Mononuclear cell (primary cell): ENCODE results near the gene SLCO6A1. TPM values are rescaled to one million over a fixed set of nuclear protein-coding genes. Genes with fewer than 3 reads are reported as not detected.

Source experiments
- H3K27me3 ChIP-seq: 2 replicates; pipeline ENCODE4 v1.6.0; 2011; ENCODE audit warnings: low read length, control low read depth; ENCODE audit not compliant: insufficient read depth
- H3K4me1 ChIP-seq: 2 replicates; pipeline ENCODE4 v1.5.1; 2011; ENCODE audit warnings: mild to moderate bottlenecking, low read length, control low read depth; ENCODE audit not compliant: insufficient read depth
- H3K4me3 ChIP-seq: 2 replicates; pipeline ENCODE4 v1.5.1; 2011; ENCODE audit warnings: mild to moderate bottlenecking, low read length, moderate library complexity
- H3K9me3 ChIP-seq: 2 replicates; pipeline ENCODE4 v1.5.1; 2011; ENCODE audit warnings: low read depth, mild to moderate bottlenecking, control low read depth, low read length
- total RNA-seq: library from RNA; depleted of rRNA; stranded (reverse); fragments of >200 nt; gene quantifications from one replicate; pipeline ENCODE4 v1.2.3, GENCODE V29; 2012

The SLCO6A1 gene, protein sequence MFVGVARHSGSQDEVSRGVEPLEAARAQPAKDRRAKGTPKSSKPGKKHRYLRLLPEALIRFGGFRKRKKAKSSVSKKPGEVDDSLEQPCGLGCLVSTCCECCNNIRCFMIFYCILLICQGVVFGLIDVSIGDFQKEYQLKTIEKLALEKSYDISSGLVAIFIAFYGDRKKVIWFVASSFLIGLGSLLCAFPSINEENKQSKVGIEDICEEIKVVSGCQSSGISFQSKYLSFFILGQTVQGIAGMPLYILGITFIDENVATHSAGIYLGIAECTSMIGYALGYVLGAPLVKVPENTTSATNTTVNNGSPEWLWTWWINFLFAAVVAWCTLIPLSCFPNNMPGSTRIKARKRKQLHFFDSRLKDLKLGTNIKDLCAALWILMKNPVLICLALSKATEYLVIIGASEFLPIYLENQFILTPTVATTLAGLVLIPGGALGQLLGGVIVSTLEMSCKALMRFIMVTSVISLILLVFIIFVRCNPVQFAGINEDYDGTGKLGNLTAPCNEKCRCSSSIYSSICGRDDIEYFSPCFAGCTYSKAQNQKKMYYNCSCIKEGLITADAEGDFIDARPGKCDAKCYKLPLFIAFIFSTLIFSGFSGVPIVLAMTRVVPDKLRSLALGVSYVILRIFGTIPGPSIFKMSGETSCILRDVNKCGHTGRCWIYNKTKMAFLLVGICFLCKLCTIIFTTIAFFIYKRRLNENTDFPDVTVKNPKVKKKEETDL
- total RNA-seq = not detected

DNA sequence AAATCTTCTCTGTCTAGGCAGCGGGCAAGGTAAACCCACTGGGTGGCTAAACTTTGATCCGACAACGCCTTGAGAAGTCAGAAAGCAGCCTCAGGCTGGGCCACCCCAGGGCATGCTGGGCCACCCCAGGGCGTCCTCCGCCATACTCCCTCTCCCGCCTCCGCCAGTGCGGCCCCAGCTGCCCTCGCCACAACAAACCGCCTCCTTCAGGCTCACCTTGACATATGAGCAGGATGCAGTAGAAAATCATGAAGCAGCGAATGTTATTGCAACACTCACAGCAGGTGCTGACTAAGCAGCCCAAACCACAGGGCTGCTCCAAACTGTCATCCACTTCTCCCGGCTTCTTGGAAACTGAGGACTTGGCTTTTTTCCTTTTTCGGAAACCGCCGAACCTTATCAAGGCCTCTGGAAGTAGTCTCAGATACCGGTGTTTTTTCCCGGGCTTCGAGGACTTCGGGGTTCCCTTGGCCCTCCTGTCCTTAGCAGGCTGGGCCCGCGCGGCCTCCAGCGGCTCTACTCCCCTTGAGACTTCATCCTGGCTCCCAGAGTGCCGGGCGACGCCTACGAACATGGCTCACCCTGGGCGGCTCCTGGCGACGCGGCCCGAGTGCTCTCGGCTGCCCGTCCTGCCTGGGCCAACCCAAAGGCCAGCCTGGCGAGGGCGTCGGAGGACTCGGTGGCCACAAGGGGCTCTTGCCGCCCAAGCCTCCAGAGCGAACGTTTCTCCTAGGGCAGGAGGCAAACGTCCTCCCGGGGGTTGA, at the start of gene SLCO6A1:
Gene SLCO6A1, minus strand, starts transcription at position 731 of the 764 bp plus-strand sequence. Its CDS starts 157 bp downstream, at position 574.
- H3K4me1 ChIP-seq = no peaks in the 10 kb centered on the region
- no peaks in the 10 kb centered on the region for H3K27me3 ChIP-seq
- H3K9me3 ChIP-seq = no peaks in the 10 kb centered on the region
- no peak within 1 kb of the TSS for H3K4me3 ChIP-seq

DNA sequence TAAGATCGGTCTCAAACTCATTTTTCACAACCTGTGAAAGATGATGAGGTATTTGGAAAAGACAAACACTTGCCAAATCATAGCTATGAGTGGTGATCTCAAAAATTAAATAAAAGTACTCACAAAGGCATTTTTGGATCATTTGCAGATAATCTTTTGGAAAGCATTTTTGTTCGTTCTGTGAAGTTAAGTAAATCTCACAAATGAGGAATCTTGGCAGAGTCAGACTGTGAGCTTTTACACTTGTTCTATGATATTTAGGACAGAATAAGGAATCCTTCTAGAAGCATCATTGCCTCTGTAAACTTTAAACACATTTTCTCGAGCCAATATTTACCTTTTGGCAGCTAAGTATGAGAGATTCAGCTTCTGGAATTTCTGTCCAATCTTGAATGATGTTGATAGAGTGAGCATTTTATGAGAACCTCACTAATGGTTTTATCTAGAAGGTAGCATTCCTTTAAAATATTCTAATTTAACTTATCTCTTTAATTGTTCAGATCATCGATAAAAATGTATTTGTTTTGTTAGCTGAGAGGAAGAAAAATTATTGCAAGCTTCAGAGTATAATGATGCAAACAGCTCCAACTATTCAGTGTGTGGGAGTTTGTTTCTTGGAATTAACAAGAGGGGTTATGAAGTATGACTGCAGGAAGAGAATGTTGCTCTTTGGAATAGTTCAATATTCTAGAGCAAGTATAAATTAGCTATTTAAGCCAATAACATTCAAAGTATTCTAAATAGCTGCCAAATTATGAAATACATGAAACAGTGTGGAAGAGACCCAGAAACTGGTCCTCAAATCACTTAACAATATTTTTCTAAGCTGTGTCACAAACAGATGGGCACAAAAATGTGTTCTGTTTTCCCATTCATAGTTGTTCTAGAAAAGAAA, 48.6 kb upstream of the SLCO6A1 start:
- no peaks in the 10 kb centered on the region for H3K27me3 ChIP-seq
- no peaks in the 10 kb centered on the region for H3K9me3 ChIP-seq
- H3K4me3 ChIP-seq = no peak overlapping the region
- no peaks in the 10 kb centered on the region for H3K4me1 ChIP-seq

DNA sequence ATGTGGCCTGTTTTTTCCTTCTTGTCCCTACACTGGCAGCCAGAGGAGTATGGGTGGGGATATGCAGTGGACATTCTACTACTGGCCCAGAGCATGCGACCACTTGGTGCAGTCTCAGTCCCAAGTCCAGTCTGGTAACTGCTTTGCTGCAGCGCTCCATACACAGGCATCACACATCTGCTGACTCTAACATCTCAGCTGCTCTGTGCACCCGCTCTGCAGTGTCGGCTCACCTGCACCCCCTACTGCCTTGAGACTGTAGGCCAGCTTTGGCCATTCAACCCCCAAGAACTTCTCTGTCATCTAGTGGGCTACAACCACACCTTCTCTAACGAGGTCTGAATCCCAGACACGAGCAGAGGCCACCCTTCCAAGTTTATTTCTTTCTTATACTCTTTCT, 46.4 kb upstream of the SLCO6A1 start:
- Histone ChIP-seq H3K4me3 (no peak overlapping the region), H3K9me3 (no peaks in the 10 kb centered on the region), H3K27me3 (no peaks in the 10 kb centered on the region), H3K4me1 (no peaks in the 10 kb centered on the region)

DNA sequence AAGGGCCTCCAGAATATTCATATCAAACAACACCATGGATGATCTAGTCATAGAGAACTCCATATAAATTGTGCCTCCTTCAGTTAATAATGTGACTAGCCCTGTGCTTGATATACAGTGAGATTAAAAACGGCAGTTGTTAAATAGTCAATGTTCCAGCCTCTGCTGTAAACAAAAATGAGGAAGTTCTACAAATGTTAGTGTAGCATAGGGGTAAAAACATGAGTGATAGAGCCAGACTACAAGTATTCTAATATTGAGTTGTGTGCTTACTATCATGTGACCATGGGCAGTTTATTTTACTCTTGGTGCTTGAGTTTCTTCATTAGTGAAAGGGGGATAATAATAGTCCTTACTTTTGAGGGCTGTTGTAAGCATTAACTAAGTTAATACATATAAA, 43.3 kb upstream of the SLCO6A1 start:
- H3K9me3 ChIP-seq = no peaks in the 10 kb centered on the region
- H3K27me3 ChIP-seq = no peaks in the 10 kb centered on the region
- H3K4me1 ChIP-seq = no peaks in the 10 kb centered on the region
- H3K4me3 ChIP-seq = no peak overlapping the region

DNA sequence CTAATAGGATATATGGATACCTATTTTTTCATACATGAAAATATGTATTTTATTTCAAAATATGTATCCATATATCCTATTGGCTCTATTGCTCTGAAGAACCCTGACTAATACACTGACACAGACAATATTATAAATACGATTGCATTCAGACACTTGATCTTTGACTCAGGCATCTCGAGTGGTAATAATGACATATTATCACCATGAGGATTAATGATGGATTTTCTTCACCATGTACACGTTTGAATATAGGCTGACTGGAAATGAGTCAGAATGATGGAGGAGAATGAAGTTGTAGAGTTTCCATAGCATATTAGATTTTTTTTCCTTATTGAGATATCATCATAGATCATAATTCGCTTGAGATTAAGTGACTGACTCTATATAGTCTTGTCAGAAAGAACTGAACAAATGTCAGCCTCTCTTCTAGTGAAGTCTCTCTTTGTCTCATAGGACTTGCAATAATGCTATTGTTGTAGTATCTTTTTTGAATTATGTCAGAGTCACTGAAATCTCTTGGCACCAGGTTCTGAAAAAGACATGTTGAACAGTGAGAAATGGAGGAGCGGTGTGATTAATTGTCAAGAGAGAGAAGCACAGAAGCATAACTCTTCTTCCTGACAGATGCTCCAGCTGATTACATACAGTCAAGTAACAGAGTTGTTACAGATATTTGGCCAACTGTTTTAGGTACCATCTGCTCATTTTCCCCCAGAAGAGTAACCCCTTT, 41.4 kb upstream of the SLCO6A1 start:
- Histone ChIP-seq H3K27me3 (no peaks in the 10 kb centered on the region), H3K4me3 (no peak overlapping the region), H3K4me1 (no peaks in the 10 kb centered on the region), H3K9me3 (no peaks in the 10 kb centered on the region)

DNA sequence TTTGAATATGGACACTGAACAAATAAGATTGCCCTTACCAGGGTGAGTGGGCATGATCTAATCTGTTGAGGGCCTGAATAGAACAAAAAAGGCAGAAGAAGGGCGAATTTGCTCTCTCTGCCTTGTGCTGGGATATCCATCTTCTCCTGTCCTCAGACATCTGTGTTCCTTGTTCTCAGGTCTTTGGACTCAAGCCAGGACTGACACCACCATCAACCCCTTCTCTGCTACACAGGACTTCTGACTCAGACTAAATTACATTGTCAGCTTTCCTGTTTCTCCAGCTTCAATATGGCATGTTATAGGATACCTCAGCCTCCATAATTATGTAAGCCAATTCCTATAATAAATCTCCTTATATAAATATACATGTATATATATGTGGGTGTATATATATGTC, 40.8 kb upstream of the SLCO6A1 start:
- no peaks in the 10 kb centered on the region for H3K9me3 ChIP-seq
- H3K4me1 ChIP-seq = no peaks in the 10 kb centered on the region
- H3K4me3 ChIP-seq = no peak overlapping the region
- no peaks in the 10 kb centered on the region for H3K27me3 ChIP-seq

DNA sequence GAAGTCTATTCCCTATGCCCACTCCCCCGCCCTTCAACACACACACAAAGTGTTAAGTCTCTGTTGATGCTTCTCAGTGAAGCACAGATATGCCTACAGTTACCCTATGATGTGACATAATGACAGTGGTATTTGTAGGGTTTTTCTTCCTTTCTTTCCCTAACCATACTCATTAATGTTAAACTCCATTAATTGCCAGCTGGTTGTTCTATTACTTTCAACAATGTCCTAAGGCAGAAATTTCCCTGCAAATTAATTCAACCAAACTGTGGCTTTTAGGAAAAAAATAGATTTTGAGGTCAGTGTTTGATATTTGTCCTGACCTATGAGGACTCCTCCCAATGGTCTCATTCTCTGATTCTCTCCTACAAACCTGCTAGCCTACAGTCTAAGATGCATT, 38.2 kb upstream of the SLCO6A1 start:
- Histone ChIP-seq H3K4me1 (peaks cover 2% of the 10 kb centered on the region), H3K9me3 (no peaks in the 10 kb centered on the region), H3K27me3 (no peaks in the 10 kb centered on the region), H3K4me3 (no peak overlapping the region)

DNA sequence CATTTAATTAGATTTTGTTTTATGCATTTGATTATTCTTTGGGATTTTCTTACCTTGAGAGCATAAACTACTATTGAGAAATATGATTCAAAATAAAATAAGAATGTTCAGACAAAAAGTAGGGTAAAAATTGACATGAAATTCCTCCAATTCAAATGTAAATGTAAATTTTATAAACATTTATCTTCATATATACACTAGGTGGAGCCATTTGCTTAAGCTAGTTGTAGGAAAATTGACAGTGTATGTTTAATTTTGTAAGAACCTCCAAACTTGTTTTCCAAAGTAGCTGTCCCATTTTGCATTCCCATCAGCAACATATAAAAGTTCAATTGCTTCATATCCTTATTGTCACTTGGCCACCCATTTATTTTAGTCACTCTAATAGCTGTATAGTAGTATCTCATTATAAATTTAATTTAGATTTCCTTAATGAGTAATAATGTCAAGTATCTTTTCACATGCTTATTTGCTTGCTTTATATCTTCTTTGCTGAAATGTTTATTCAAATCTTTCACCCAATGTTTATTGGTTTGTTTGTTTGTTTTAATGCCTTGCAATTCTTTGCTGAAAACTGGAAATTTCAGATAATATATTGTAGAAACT, 37.6 kb upstream of the SLCO6A1 start:
- Histone ChIP-seq H3K27me3 (no peaks in the 10 kb centered on the region), H3K4me3 (no peak overlapping the region), H3K4me1 (peaks cover 3% of the 10 kb centered on the region), H3K9me3 (no peaks in the 10 kb centered on the region)

DNA sequence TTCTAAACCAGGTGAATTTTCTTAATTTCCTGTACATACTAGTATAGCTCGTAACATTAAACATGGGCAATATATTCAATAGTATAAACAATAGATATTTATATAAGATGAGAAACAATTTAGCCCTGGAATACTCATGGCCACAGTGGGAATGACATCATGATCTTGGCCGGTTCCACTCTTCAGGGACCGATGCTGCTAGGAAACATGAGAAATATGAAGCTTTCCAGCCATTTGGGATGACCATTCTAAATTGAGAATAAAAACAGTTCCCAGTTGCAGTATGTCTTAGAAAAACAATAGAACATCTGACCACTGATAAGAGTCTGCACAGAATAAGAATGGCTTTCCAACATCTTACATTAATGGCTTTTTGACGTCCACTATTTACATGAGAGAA, 33.3 kb upstream of the SLCO6A1 start:
- Histone ChIP-seq H3K27me3 (no peaks in the 10 kb centered on the region), H3K9me3 (no peaks in the 10 kb centered on the region), H3K4me3 (no peak overlapping the region), H3K4me1 (peaks cover 13% of the 10 kb centered on the region)

DNA sequence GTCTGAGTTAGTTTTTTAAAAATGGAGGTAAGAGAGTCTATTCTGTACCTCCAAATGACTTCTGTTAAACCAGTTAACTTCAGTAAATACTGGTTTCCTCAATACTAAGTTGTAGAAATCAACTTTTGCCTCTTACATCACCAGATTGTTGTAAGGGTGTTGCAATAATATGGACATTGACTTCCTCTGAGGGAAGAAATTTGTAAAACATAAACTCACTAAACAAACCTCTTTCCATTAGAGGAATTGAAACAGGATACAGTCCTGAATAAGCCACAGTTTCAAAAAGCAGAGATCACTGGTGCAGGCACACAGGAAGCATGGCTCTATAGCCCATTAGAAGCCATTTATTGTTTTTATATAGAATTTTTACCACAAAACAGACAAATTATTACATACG, 32.7 kb upstream of the SLCO6A1 start:
- H3K9me3 ChIP-seq = no peaks in the 10 kb centered on the region
- no peak overlapping the region for H3K4me3 ChIP-seq
- H3K27me3 ChIP-seq = no peaks in the 10 kb centered on the region
- H3K4me1 ChIP-seq = peaks cover 13% of the 10 kb centered on the region

DNA sequence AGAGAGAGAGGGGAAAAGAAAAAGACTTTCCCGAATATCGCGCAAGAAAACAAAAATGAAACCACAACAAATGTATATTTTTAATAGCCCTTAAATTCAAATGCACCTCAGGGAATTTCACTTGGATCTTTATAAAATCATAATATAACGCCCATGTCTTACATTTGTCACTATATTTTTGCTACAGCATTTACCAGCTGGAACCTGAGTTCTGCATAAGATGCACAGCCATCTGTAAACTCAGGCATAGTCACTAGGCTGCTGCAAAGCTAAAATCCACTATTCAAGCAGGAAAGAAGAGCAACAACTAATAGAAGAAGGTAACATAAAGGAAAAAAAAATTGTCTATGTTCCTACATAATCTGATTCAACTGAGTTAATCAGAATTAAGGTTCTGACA, 30.6 kb upstream of the SLCO6A1 start:
- Histone ChIP-seq H3K4me1 (peaks cover 13% of the 10 kb centered on the region), H3K4me3 (no peak overlapping the region), H3K9me3 (no peaks in the 10 kb centered on the region), H3K27me3 (no peaks in the 10 kb centered on the region)

DNA sequence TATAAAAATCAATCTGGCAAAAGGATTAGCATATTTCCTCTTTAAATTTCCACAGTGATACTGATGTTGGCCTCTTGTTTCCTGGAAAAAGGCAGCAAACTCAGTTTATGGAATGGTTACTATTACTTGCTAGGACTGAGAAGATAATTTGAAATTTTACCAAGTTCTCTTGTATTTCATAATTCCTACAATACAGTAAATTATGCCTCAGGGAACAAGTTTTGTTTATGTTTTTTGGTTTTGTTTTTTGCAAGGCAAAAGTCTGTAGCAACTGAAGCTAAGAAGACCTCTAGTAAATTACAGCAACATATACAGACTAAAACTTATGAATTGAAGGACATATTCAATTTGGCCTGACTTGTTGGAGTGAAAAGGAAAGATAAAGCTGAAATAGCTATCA, 30.2 kb upstream of the SLCO6A1 start:
- no peaks in the 10 kb centered on the region for H3K9me3 ChIP-seq
- H3K4me1 ChIP-seq = peaks cover 16% of the 10 kb centered on the region
- H3K27me3 ChIP-seq = no peaks in the 10 kb centered on the region
- no peak overlapping the region for H3K4me3 ChIP-seq

DNA sequence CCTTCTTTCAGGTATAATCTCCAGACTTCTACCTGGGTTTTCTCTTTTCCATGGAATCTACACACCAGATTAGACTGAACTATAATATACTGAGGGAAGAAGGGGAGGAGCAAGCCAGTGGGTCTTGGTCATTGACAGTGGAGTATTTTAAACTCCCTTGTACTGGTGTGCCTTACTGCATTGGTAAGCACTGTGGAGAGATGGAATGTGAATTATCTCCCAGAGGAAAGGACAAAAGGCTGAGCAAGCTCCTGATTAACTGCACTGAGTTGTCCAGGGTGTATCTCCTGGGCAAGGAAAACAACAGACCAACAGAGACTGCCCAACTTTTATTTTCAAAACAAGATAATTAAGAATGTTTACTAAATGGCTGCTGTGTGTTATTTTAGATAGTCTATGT, 29.8 kb upstream of the SLCO6A1 start:
- Histone ChIP-seq H3K4me3 (no peak overlapping the region), H3K9me3 (no peaks in the 10 kb centered on the region), H3K27me3 (no peaks in the 10 kb centered on the region), H3K4me1 (peaks cover 17% of the 10 kb centered on the region)

DNA sequence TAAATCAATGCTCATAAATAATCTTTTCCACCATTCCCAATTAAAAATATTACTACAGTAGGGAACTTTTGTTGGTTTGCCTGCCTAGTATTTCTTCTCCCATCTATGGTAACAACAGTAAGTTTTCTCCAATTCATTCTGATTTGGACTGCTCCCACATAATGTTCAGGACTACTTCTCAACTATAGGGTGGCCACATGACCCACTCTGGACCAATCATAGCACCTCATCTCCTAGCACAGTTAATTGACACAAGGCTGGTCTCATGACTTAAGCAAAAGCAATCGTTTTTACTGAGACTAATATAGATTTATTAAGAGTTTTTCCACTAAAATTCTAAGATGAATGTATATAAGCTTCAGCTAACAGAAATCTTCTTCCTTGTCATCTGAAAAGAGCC, 28.7 kb upstream of the SLCO6A1 start:
- H3K4me1 ChIP-seq = peaks cover 22% of the 10 kb centered on the region
- H3K27me3 ChIP-seq = no peaks in the 10 kb centered on the region
- H3K4me3 ChIP-seq = no peak overlapping the region
- H3K9me3 ChIP-seq = no peaks in the 10 kb centered on the region
